GM21423 (cell line): ENCODE data around the gene ANKRD9.

ENCODE experiments used
- ATAC-seq: cut with Tn5 transposase; IDR thresholded peaks from one replicate; pipeline ENCODE4 v1.9.1; 2021; ENCODE audit warnings: mild to moderate bottlenecking, moderate library complexity; ENCODE audit not compliant: unreplicated experiment

Gene ANKRD9

DNA sequence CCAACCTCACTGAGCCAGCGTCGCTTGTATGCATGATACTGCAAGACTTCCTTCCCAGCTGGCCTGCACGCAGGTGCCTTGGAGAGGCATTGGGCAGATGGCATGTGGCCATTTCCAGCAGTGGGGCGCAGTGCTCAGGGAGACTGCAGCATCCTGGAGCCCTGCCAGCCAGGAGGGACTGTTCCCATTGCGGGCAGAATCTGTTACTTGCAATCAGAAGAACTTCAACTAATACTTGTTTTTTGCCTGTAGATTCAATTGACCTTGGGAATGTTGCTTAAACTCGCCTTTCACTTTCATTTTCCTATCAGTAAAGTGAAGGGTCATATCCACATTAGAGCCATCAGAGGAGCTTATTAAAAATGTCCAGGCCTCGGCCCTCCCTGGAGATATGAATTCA is 29.8 kb downstream of the ANKRD9 start:
- ATAC-seq = no peak

DNA sequence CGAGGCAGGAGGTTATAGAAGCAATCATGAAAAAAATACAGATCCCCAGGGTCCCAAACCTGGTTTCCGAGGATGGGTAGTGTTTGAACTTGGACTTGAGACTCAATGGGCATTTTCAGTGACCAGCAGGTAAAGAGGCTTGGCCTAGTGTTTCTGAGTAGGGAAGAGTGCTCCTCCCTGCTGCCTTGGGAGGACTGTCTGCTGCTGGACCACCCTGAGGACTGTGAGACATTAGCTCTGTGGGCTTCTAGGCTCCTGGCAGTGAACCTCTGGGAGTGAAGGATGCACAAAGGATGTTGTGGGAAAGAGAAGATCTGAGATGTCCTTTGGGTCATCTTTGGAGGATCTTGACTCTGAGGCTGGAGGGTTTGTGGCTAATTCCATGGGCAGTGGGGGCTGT is 30.5 kb downstream of the ANKRD9 start:
- ATAC-seq = no peak

DNA sequence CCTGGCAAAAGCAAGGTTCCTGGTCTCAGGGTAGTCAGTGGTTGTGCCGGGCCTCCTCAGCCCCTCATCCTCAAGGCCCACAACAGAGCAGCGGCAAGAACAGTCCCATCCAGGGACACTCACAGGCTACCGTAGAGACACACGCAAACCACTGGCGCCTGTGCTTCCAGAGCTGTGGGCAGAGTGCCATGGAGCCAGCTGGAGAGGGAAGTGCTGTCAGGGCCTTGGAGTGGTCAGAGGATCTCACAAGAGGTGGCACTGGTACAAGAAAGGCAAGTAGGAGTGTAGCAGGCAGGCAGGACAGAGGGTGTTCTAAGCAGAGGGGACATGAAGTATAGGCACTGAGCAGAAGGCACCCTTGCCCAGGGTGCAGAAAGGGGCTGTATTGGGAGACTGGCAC is 34.6 kb downstream of the ANKRD9 start:
- no peak for ATAC-seq

DNA sequence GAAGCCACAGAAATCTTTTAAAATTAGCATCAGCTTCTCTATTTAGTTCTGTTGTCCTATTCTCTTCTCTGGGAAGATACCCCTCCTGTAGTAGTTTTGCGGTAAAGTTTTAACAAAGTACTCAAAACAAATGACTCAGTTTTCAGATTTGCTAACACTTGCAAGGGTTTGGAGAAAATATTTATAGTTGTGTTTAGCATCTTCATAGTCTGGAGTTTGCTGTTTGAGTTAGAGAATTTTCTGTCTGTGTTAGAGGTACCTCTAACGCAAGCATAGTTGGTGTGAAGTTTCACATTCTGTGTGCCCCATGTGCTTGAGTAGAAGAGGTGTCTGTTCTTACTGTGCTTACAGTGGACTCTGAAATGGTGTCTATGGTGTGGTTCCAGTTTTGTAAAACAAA is 36.0 kb downstream of the ANKRD9 start:
- no peak for ATAC-seq

DNA sequence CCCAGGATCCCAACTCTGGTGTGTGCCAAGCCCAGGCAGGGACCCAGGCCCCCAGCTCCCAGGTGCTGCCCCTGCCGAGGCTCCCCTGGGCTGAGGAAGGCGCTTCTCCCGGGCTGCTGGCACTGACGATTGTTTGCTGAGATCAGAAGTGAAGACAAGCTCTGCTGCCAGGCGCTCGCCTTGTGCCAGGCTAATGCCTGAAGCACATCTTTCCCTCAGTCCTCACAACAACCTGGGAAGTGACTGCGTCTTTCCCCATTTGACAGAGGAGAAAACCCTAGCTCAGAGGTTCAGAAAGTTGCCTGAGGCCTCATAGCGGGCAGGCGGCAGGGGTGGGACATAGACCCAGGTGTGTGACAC is 36.8 kb downstream of the ANKRD9 start:
- ATAC-seq = no peak

DNA sequence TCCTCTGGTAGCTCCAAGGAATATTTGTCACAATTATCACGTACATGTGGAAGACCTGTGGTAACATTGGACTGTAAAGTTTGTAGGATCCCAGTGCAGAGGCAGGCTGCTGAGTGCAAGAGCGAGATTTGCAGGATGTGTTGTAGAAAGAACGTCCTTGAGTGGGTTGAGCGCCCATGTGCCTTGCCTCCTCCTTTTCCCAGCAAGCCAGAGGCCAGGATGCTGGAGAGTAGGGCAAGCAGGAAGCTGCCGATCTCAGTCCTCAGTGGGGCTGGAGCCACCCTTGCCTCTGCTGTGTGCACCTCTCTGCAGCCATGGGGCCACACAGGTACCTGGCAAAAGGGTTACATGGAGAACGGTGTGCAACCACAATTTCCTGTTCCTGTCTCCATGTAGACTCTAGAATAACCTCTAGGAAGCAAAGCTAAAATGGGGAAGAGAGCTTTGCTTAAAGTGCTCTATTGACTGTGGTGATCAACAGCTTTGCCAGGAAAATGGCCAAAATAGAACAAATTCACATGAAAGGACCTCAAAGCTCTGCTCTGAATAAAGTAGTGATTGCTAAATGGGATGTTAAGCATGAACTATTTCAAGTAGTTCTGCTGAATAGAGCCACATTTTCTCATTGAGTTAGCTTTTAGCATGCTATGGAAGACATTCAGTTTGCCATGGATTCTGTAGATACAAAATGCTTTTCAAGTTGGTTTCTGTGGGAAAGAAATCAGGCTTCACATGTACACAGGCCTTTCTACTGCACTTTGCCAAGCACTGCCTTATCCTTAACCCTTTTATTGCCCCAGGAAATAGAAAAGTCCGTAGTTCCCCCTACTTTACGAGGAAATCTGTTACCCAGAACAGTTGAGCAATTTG is 37.4 kb downstream of the ANKRD9 start:
- ATAC-seq = no peak

DNA sequence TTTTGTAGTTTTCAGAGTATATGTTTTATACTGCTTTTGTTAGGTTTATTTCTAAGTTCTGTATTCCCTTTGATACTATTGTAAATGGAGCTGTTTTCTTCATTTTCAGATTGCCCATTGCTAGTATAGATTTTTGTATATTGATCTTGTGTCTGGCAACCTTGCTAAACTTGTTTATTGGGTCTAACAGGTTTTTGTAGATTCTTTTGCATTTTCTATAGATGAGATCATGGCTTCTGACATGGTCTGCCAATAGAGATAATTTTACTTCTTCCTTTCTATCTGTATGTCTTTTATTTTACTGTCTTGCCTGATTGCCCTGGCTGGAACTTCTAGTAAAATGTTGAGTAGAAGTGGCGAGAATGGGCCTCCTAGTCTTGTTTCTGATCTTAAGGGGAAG is 40.3 kb downstream of the ANKRD9 start:
- ATAC-seq = no peak

DNA sequence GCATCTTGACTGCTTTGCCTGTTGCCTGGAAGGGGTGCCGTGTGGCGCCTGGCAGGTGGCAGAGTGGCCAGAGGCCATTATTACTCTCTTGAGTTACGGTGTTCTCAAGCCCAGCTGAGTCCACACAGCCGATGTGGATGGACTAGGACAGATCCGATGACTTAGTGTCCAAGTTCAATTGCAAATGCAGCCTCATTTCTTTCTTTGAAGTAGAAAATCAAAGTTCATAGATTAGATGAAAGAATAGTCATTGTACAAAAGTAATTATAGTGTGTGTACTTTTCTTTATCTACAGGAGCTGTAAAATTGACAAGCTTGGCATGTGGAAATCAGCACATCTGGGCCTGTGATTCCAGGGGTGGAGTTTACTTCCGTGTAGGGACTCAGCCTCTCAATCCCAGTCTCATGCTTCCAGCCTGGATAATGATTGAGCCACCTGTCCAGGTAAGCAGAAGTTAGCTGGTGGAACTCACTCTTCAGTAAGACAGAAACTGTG is 44.7 kb downstream of the ANKRD9 start:
- ATAC-seq = no peak

DNA sequence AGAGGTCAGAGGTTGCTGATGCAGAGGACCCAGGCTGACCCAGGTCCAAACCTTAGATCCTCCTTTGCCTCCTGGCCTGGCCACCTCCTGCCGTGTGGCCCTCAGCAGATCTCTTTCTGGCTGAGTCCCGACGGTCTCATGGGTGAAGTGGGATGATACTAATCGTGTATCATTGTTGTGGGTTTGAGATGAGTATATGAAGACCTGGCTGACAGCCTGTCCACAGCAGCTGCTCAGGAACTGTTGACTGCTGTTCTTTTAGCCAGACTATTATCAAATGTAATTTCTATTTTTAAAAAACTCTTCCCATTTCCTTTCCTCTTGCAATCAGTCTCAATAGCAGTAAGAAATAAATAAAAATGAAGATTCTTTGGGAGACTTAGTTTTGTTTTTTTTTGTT is 45.6 kb downstream of the ANKRD9 start:
- ATAC-seq = no peak

DNA sequence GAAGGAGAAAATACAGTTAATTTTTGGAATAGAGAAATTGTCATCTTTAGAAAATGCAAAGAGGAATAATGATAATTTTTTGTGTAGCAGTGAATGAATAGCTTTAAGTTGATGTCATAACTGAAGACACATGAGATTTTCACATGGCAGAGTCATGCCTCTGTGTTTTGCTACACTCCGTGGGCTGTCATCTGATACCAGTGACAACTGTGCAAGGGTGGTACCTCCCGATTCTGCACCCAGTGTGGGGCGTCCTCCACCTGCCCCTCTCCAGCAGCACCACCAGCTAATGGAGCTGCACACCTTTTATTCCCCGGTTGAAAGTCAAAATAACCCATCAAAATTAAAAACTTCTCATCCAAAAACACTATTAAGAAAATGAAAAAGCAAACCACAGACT is 47.2 kb downstream of the ANKRD9 start:
- no peak for ATAC-seq

DNA sequence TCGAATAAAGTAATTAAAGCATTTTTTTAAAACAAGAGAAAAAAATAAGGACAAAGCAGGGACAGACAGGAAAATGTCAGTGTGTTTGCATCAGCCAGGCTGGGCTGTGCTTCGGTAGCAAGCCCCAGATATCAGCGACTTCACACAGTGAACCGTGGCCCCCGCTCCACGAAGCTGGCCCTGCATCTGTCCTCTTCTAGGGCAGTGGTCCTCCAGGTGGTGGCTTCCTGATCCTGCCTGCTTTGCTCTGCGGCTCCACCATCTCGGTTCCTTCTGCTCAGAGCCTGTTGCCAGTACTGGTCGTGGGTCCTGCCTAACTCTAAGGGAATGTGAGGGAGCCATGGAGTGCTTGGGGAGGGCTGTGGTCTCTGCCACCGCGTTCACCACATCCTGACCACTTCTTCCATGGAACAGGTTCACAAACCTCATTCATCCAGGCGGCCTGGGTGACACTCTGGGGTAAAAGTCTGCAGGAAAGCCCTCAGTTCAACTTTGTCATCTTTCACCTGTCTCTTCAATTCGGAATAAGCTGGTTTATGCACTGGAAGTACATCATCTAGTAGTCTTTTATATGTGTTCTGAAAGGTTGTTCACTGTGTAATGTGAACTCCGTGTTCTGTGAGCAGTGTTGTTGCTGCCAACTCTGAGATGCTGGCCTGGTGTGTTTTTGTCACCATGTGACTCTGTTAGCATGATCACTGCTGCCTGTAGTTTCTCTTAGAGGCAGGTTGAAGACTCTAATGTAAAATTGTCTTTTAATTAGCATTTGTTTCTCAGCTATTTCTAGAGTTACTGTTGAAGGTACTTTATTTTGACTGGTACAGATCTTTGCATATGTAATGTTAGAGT is 47.9 kb downstream of the ANKRD9 start:
- no peak for ATAC-seq

DNA sequence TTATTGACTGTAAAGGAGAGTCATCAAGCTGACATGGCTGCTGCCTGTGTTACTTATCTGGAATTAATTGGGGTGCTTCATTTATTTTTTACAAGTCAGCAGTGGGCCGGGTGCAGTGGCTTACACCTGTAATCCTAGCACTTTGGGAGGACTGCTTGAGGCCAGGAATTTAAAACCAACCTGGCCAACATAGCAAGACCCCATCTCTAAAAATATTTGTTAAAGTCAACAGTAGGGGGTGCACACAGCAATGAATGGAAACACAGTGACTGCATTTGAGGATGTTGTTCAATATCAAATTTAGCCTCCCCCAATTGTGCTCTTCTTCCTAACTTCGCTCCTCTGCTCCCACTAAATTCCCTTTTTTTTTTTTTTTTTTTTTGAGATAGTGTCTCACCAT is 52.1 kb downstream of the ANKRD9 start:
- no peak for ATAC-seq

DNA sequence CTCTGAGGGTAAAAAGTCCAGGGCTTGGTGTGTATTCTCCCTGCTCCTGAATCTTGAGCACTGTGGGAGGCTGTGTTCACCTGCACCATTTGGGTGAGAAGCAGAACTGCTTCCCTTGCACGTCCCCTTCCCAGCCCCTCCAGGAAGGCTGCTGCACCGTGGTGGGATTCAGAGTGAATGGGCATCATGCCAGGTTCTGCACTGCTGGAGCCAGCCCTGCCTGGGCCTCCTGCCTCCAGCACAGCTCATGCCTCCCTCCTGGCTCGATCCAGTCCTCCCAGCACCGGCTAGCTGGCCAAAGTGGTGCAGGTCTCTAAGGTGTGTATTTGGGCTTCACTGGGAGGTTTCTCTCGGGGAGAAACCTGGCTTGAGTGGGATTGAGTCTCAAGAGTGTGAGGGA is 54.9 kb downstream of the ANKRD9 start:
- no peak for ATAC-seq

DNA sequence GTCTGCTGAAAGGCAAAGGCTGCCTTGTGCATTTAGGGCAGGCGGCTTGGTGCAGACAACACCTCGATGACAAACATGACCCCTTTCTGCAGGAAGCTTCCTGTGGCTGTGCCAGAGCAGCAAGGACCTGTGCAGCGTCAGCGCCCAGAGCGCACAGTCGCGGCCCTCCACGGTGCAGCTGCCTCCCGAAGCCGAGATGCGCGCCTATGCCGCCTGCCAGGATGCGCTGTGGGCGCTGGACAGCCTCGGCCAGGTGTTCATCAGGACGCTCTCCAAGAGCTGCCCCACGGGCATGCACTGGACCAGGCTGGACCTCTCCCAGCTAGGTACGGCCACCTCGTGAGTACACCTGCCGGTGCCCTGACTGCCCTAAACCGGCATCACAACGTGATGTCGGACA is 57.3 kb downstream of the ANKRD9 start:
- no peak for ATAC-seq
